Measurements from ENCODE around the gene KDM3A.
"Not testable (repeated sequence)": the region's sequence is repeated elsewhere in the genome, so short reads cannot be mapped to it uniquely, and the experiment has no call there.

The KDM3A gene

GRCh38 chr2:86476092-86476491 is 34.9 kb downstream of the KDM3A start:
- no peak for DNase-seq

- no peak for DNase-seq
Observed at GRCh38 chr2:86476918-86477317, 35.7 kb downstream of the KDM3A start.

- no peak for DNase-seq
Observed at GRCh38 chr2:86477349-86477748, 36.2 kb downstream of the KDM3A start.

DNA sequence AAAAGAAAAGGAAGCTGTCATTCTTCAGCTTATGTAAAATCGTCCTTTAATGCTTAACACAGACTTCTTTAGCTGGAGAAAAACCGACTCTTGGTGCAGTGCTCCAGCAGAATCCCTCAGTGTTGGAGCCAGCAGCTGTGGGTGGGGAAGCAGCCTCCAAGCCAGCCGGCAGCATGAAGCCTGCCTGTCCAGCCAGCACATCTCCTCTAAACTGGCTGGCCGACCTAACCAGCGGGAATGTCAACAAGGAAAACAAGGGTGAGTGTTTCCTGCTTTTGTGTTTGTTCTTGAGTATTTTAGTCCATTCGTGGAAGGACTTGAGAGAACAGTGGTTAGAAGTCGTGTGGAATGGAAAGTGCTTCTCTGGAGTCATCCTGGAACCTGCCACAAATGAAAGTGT is 38.9 kb downstream of the KDM3A start:
- peak in 45 of 58 donors; percentile 2 to 75 (median 28) for DNase-seq

DNA sequence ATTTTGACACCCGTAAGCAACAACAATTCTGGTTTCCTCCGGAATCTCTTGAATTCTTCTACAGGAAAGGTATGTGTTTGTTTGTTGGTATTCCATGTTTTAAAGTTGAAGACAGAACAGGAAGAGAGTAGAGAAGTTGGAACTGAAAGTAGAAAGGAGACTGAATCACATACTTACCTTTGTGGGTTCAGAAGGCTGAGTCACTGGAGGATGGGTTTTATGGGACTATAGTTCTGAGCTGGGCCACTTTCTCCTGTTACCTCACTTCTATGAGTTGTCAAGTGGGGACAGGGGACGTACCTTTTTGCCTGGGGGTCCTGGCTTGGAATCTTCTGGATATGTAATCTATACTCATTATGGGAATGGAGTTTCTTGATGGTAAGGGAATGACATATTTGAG is 40.9 kb downstream of the KDM3A start:
- DNase-seq: no peak

DNA sequence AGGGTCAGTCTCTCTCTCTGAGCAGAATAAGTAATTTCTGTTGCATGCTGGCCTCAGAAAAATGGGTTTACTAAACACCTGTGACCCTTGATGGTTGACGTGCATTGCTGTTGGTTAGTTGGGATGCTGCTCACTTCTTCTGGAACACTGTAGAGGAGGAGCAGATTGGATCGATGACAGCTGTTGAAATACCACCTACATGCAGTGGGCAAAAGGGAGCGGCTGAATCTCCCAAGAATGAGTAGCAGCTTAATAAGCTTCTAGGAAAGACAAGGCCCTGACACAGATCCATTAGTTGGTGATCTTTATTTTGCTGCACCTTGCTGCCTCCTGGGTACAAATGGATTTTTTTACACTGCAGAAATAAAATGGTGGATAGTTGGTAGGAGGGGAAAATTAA is 43.2 kb downstream of the KDM3A start:
- peak in 1 of 58 donors; percentile 10 for DNase-seq

DNA sequence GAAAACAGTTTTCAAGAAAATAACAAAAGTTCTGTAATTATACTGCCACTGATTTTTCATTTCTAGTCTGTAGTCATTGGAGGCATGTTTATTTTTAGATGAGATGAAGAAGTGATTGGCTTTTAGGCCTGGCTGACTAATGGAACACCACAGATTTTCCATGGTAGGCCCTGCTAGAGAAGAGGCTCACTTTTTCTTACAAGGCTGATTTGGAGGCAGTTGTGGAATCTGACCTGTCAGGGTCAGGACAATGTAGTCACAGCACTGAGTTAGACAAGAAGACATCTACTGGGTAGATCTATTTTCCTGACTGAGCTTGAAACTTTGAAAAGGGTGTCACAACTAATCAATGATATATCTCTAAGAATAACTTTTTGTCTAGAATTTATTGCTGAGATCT is 43.9 kb downstream of the KDM3A start:
- DNase-seq: no peak

- no peak for DNase-seq
Observed at GRCh38 chr2:86485802-86486201, 44.6 kb downstream of the KDM3A start.

- DNase-seq: no peak
Observed at GRCh38 chr2:86487062-86487461, 45.9 kb downstream of the KDM3A start.

GRCh38 chr2:86488561-86489250 is 47.5 kb downstream of the KDM3A start:
- no peak for DNase-seq

DNA sequence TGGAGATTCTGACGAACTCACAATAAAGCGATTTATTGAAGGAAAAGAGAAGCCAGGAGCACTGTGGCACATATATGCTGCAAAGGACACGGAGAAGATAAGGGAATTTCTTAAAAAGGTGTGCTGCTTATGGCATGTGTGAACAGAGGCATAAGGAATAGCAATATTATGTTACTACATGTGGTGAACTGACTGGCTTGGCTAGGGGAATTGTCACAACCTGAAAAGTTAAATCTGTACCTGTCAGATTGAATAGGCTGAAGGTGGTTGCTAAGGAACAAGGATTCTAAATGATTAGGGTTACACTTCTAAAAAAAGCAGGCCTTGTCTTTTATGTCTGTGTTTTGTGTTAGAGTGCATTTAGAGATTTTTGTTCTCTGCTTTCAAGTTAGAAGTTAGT is 48.4 kb downstream of the KDM3A start:
- DNase-seq: no peak

- DNase-seq: no peak
Observed at GRCh38 chr2:86490245-86490644, 49.1 kb downstream of the KDM3A start.

- no peak for DNase-seq
Observed at GRCh38 chr2:86491088-86491487, 49.9 kb downstream of the KDM3A start.

DNA sequence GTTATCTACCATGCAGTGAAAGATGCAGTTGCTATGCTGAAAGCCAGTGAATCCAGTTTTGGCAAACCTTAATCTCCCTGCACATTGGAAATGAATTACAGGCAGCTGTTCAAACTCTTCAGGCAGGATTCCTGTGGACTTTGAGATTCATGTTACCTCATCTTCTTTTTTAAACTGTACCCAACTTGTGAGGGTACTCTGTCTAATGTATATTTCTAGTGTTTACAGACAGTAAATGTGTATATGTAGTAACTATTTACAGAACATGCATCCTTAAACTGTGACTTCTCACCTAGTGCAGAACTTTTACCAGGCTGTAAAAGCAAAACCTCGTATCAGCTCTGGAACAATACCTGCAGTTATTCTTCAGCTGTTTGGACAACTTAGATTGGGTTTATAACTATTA is 50.9 kb downstream of the KDM3A start:
- DNase-seq: no peak

DNA sequence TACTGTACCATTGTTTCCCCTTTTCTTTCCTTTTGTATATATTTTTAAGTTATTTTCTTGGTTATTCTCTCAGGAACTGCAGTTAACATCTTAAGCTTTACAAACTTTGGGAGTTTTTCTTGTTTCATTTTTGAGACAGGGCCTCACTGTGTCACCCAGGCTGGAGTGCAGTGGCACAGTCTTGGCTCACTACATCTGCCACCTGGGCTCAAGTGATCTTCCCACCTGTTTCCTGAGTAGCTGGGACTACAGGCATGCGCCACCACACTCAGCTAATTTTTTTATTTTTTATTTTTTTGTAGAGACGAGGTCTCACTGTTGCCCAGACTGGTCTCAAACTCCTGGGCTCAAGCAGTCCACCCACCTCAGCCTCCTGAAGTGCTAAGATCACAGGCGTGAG is 55.2 kb downstream of the KDM3A start:
- DNase-seq: not testable (repeated sequence)

DNA sequence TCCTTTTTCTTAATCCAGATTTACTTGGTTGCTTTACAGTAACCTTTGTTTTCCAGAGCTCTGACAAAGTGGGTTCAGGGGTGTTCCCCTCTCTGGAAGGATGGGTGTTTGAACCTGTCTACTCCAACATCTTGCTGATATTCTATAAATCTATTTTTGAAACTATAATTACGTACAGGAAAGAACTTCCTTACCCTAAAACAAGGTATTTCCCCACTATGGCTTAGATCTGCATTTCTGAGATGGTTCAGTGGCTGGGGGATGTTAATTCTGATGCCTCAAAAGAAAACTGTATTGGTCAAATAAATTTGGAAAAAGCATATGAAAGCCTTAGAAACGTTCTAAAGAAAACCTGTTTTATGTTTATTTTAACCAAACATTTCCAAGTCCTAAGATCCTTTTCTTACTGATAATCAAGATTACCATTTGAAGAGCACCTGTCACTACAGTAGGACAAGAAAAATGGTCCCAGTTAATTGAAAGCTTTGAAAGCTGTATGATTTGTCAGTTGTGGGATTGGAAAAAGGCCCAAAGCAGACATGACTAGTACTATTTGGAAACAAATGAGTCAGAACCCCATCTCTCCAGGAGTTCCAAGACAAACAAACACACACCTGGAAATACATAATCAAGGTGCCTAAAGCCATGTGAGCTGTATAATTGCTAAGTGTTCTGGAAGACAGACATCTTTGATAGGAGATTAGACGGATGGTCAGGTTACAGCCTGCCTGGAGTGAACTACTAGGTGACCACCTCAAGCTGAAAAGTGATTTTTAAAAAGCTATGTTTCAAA is 57.5 kb downstream of the KDM3A start:
- DNase-seq: no peak

DNA sequence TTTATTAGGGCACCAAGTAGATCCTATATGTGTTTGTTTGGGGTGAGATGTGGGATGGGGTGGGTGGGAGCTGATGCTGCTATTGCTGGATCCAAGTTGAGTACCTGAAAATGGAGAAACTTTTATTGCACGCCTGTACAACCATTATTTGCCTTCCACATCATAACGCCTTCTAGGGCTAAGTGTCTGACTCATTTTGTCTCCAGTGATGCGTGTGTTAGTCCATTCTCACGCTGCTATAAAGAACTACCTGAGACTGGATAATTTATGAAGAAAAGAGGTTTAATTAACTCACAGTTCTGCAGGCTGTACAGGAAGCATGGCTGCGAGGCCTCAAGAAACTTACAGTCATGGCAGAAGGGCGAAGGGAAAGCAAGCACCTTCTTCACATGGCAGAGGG is 58.2 kb downstream of the KDM3A start:
- no peak for DNase-seq

- DNase-seq: no peak
Observed at GRCh38 chr2:86500325-86501083, 59.3 kb downstream of the KDM3A start.

DNA sequence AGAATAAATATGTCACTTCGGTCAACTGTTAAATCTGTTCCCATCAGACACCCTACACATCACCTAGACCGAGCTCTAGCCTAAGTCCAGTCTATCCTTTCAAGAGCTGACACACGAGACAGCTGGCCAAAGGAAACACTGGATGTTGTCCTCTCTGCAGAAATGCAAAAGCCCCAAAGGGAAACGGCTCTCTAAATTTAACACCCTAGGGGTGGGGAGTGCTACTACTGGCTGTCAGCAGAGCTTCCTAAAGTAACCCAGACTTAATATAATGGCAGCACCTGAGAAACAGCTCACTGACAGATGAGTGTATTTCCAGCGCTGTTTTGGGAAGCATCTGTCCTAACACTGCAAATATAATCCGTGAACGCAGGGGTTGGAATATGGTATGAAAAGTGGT is 66.4 kb downstream of the KDM3A start:
- DNase-seq: no peak

- no peak for DNase-seq
Observed at GRCh38 chr2:86510436-86510933, 69.3 kb downstream of the KDM3A start.

DNA sequence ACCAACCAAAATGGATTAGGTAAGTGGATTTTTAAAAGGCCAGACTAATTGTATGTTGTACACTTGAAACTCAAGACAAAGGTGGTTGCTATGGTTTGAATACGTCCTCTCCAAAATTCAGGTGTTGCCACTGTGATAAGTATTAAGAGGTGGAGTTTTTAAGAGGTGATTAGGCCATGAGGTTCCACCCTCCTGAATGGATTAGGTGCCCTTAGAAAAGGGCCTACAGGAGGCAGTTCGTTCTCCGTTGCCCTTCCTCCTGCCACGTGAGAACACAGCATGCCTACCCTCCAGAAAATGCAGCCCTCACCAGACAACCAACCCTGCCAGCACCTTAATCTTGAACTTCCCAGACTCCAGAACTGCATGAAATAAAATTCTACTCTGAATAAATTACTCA is 70.9 kb downstream of the KDM3A start:
- no peak for DNase-seq

DNA sequence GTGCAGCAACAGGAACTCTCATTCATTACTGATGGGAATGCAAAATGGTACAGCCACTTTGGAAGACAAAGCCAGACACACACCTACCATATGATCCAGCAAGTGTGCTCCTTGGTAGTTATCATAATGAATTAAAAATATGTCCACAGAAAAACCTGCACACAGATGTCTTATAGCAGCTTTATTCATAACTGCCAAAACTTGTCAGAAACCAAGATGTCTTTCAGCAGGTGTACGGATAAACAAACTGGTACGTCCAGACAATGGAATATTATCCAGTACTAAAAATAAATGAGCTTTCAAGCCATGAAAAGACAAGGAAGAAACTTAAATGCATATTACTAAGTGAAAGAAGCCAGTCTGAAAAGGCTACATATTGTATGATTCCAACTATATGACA is 71.7 kb downstream of the KDM3A start:
- DNase-seq: no peak
